HG02588 (cell line): Measurements from ENCODE around the gene SLC18A3.

Experiments used
- ATAC-seq: cut with Tn5 transposase; IDR thresholded peaks from one replicate; pipeline ENCODE4 v1.9.1; 2021; ENCODE audit warnings: mild to moderate bottlenecking, moderate library complexity; ENCODE audit not compliant: unreplicated experiment

Gene SLC18A3

GRCh38 chr10:49610114-49610457 is at the start of gene SLC18A3:
Gene SLC18A3 (plus strand): TSS chr10:49610310. CDS start chr10:49610741, 431 bp downstream.
- no peak for ATAC-seq

- ATAC-seq: no peak
Measured at GRCh38 chr10:49560526-49560925, 49.6 kb upstream of the SLC18A3 start.

- ATAC-seq: no peak
Measured at GRCh38 chr10:49562893-49563292, 47.2 kb upstream of the SLC18A3 start.

- ATAC-seq: no peak
Measured at GRCh38 chr10:49564461-49565009, 45.6 kb upstream of the SLC18A3 start.

GRCh38 chr10:49567810-49568209 is 42.3 kb upstream of the SLC18A3 start:
- no peak for ATAC-seq

- ATAC-seq: peak; percentile 75
Measured at GRCh38 chr10:49568235-49568634, 41.9 kb upstream of the SLC18A3 start.

GRCh38 chr10:49569031-49569631 is 41.0 kb upstream of the SLC18A3 start:
- ATAC-seq: no peak

GRCh38 chr10:49571388-49571787 is 38.7 kb upstream of the SLC18A3 start:
- ATAC-seq: no peak

GRCh38 chr10:49572594-49573114 is 37.5 kb upstream of the SLC18A3 start:
- no peak for ATAC-seq

GRCh38 chr10:49575489-49576072 is 34.5 kb upstream of the SLC18A3 start:
- no peak for ATAC-seq

- ATAC-seq: no peak
Measured at GRCh38 chr10:49577182-49577925, 32.8 kb upstream of the SLC18A3 start.

GRCh38 chr10:49578392-49578791 is 31.7 kb upstream of the SLC18A3 start:
- no peak for ATAC-seq

- ATAC-seq: no peak
Measured at GRCh38 chr10:49579621-49580020, 30.5 kb upstream of the SLC18A3 start.

GRCh38 chr10:49585387-49585786 is 24.7 kb upstream of the SLC18A3 start:
- ATAC-seq: no peak

- ATAC-seq: no peak
Measured at GRCh38 chr10:49587981-49588380, 22.1 kb upstream of the SLC18A3 start.

- peak; percentile 65 for ATAC-seq
Measured at GRCh38 chr10:49592726-49593563, 17.2 kb upstream of the SLC18A3 start.

- no peak for ATAC-seq
Measured at GRCh38 chr10:49593564-49593875, 16.6 kb upstream of the SLC18A3 start.

- no peak for ATAC-seq
Measured at GRCh38 chr10:49593998-49594397, 16.1 kb upstream of the SLC18A3 start.

GRCh38 chr10:49594594-49594993 is 15.5 kb upstream of the SLC18A3 start:
- ATAC-seq: no peak

- ATAC-seq: no peak
Measured at GRCh38 chr10:49595003-49595712, 15.0 kb upstream of the SLC18A3 start.
